Stomach (tissue), 9 donors: ENCODE data around the gene FES. TPM values are rescaled to one million over a fixed set of nuclear protein-coding genes. Genes with fewer than 3 reads are reported as not detected.

Experiments used
- DNase-seq, 2 donors: peaks; one replicate each; pipeline versions ENCODE4 v3.0.0 to v3.0.0-alpha.2; 2013 to 2019
- H3K27ac ChIP-seq, 5 donors: fragments of 200-600 bp in 4 of 5; sonication (generic) in 4 of 5; one replicate each; pipeline ENCODE4 v1.5.1; 2013 to 2019; ENCODE audit warnings: mild to moderate bottlenecking in 1 of 5, moderate library complexity in 1 of 5
- H3K27me3 ChIP-seq, 3 donors: fragments of 200-600 bp; sonication (generic); one replicate each; pipeline ENCODE4 v1.5.1; 2017 to 2019; ENCODE audit warnings: mixed run types in 1 of 3
- H3K36me3 ChIP-seq, 4 donors: fragments of 200-600 bp; sonication (generic); 1 replicate in 3 of 4; 2 replicates in 1 of 4; pipeline ENCODE4 v1.5.1; 2016 to 2019
- H3K4me1 ChIP-seq, 4 donors: fragments of 200-600 bp; sonication (generic); one replicate each; pipeline ENCODE4 v1.5.1; 2016 to 2019
- H3K4me3 ChIP-seq, 4 donors: fragments of 200-600 bp; sonication (generic) in 3 of 4; one replicate each; pipeline ENCODE4 v1.5.1; 2016 to 2019; ENCODE audit warnings: mild to moderate bottlenecking in 1 of 4
- H3K9me3 ChIP-seq, 4 donors: fragments of 200-600 bp; sonication (generic); one replicate each; pipeline ENCODE4 v1.5.1; 2016 to 2019
- CTCF ChIP-seq, 7 experiments: fragments of 450-650 bp in 4 of 7; fragments of 200-600 bp in 3 of 7; sonication (generic) in 3 of 7; IDR thresholded peaks; one replicate each; pipeline ENCODE4 v1.5.1; 2016 to 2019; ENCODE audit warnings: antibody characterized with exemption in 7 of 7, control low read depth in 2 of 7, mild to moderate bottlenecking in 1 of 7
- EP300 ChIP-seq: sonication (generic); formaldehyde crosslinking; IDR thresholded peaks from one replicate; pipeline ENCODE4 v1.6.1; 2017; ENCODE audit warnings: antibody characterized with exemption
- POLR2A ChIP-seq, 4 donors: fragments of 450-650 bp; IDR thresholded peaks; one replicate each; pipeline ENCODE4 v1.6.1; 2016; ENCODE audit warnings: antibody characterized with exemption in 4 of 4, control low read depth in 2 of 4, mild to moderate bottlenecking in 1 of 4, moderate library complexity in 1 of 4
- POLR2AphosphoS5 ChIP-seq, 3 donors: sonication (generic); formaldehyde crosslinking; IDR thresholded peaks; one replicate each; pipeline ENCODE4 v1.6.1; 2016; ENCODE audit warnings: antibody characterized with exemption in 3 of 3
- WGBS, 5 donors: extraction: QIAGEN DNeasy Blood & Tissue Kit in 3 of 5; methylation state at CpG; one replicate each; pipeline versions ENCODE4 v1.1.5 to v1.1.7; 2013 to 2018; 5-methylcytosine and 5-hydroxymethylcytosine counted together
- intact Hi-C: fragments of 100-400 bp; cut with DNase I; formaldehyde crosslinking; loops from one replicate; pipeline ENCODE4 v1.15.1; 2023; ENCODE audit warnings: low total_unique reads
- polyA plus RNA-seq, 3 donors: library from polyadenylated mRNA; stranded (reverse); fragments of 200-250 nt; gene quantifications; one replicate each; pipeline ENCODE4 v1.2.3, GENCODE V29; 2013
- total RNA-seq, 5 donors: library from RNA; depleted of rRNA; stranded (reverse); fragments of >200 nt; gene quantifications; one replicate each; pipeline versions ENCODE4 v1.1.0 to v1.2.3, GENCODE V29; 2014 to 2016
- donor health status: healthy with polysubstance abuse.
- donor health status: Bipolar disorder and iron deficiency.
- donor health status: healthy.

Gene FES
- total and polyA plus RNA-seq, 8 donors: 8.0 to 49.1 (median 19.2) TPM

- TF ChIP-seq EP300 (no peak), POLR2AphosphoS5 (IDR thresholded peaks at IDR 0.05) (no peak), POLR2A (IDR thresholded peaks at IDR 0.05) (no peak), CTCF (IDR thresholded peaks at IDR 0.05) (peak in 1 of 7 experiments; percentile 3)
- WGBS, 5 donors: 11 to 44% (median 17%) methylated on average over 2 to 5 of the region's 5 CpGs
- Histone ChIP-seq H3K4me3 (peak overlapping the region; percentile 64 to 77 (median 72)), H3K27ac (peak overlapping the region; percentile 92 to 97 (median 95)), H3K4me1 (peaks cover 38 to 75% (median 60%) of the 10 kb centered on the region in 4 donors), H3K27me3 (no peaks in the 10 kb centered on the region), H3K36me3 (peaks cover 0 to 10% (median 6%) of the 10 kb centered on the region in 4 donors), H3K9me3 (no peaks in the 10 kb centered on the region)
- intact Hi-C loops: no loop called here
- DNase-seq: no peak
Observed at GRCh38 chr15:90932660-90932991, 48.3 kb downstream of the FES start.

- no peak for DNase-seq
- Histone ChIP-seq H3K9me3 (no peaks in the 10 kb centered on the region), H3K4me3 (no peak overlapping the region), H3K4me1 (peaks cover 38 to 74% (median 60%) of the 10 kb centered on the region in 4 donors), H3K36me3 (peaks cover under 1 to 17% (median 13%) of the 10 kb centered on the region in 4 donors), H3K27me3 (no peaks in the 10 kb centered on the region), H3K27ac (no peak overlapping the region)
- TF ChIP-seq POLR2A (IDR thresholded peaks at IDR 0.05) (no peak), CTCF (IDR thresholded peaks at IDR 0.05) (no peak), POLR2AphosphoS5 (IDR thresholded peaks at IDR 0.05) (no peak), EP300 (no peak)
- intact Hi-C loops: no loop called here
- 44 to 82% (median 64%) methylated on average over 1 of the region's 1 CpG for WGBS, 5 donors
Observed at GRCh38 chr15:90933301-90933700, 49.0 kb downstream of the FES start.

GRCh38 chr15:90934256-90934948 lies 50.1 kb downstream of the FES start:
- peak; percentile 90 to 95 for DNase-seq
- Histone ChIP-seq H3K9me3 (no peaks in the 10 kb centered on the region), H3K27me3 (no peaks in the 10 kb centered on the region), H3K36me3 (peaks cover 9 to 28% (median 24%) of the 10 kb centered on the region in 4 donors), H3K4me3 (peak overlapping the region; percentile 65 to 79 (median 76)), H3K27ac (peak overlapping the region; percentile 86 to 91 (median 90)), H3K4me1 (peaks cover 38 to 63% (median 58%) of the 10 kb centered on the region in 4 donors)
- WGBS, 5 donors: 1 to 3% (median 1%) methylated on average over 18 to 19 of the region's 19 CpGs
- TF ChIP-seq CTCF (IDR thresholded peaks at IDR 0.05): peak in 5 of 7 experiments; percentile 76 to 91 (median 81)
- TF ChIP-seq POLR2AphosphoS5 (IDR thresholded peaks at IDR 0.05): no peak
- intact Hi-C loops: no loop called here

GRCh38 chr15:90934949-90935751 lies 50.8 kb downstream of the FES start, which contains the start of gene UNC45A:
Gene UNC45A, plus strand, starts transcription at chr15:90935285. Its CDS starts 40 bp downstream, at chr15:90935325.
- 0 to 1% (median 0%) methylated on average over 49 to 65 of the region's 65 CpGs for WGBS, 5 donors

More at GRCh38 chr15:90934949-90935751, 50.8 kb downstream of the FES start, which contains the start of gene UNC45A:
- Histone ChIP-seq H3K27ac (peak within 1 kb of the TSS; percentile 86 to 91 (median 90)), H3K9me3 (no peaks in the 10 kb centered on the region), H3K27me3 (no peaks in the 10 kb centered on the region), H3K4me1 (peaks cover 38 to 61% (median 57%) of the 10 kb centered on the region in 4 donors), H3K36me3 (peaks cover 17 to 36% (median 32%) of the 10 kb centered on the region in 4 donors), H3K4me3 (peak within 1 kb of the TSS; percentile 65 to 79 (median 76))
- TF ChIP-seq POLR2A (IDR thresholded peaks at IDR 0.05) (peak in 2 of 4 donors; percentile 54 to 64), EP300 (no peak), POLR2AphosphoS5 (IDR thresholded peaks at IDR 0.05) (peak in 2 of 3 donors; percentile 72 to 86)
- intact Hi-C loops: no loop called here
- peak; percentile 97 to 98 for DNase-seq
